NB4 (cell line): ENCODE measurements around the gene RNF19B.

Experiments
- DNase-seq: peaks from one replicate; pipeline ENCODE4 v3.0.0; 2010; ENCODE audit warnings: low read depth
- H3K4me3 ChIP-seq: one replicate; pipeline ENCODE4 v1.5.1; 2011; ENCODE audit warnings: mild to moderate bottlenecking, low read depth, low read length, moderate library complexity
- MYC ChIP-seq: IDR thresholded peaks from 2 replicates; pipeline ENCODE4 v1.6.1; 2011; ENCODE audit warnings: low read depth, low read length
- POLR2A ChIP-seq: IDR thresholded peaks from 2 replicates; pipeline ENCODE4 v1.6.1; 2011; ENCODE audit warnings: mild to moderate bottlenecking; ENCODE audit not compliant: insufficient read length; ENCODE audit errors: extremely low read depth
- TF ChIP-seq, protein P1 (sequence below): IDR thresholded peaks from 2 replicates; pipeline ENCODE4 v1.6.1; 2011; ENCODE audit warnings: low read depth, low read length
- TF ChIP-seq, protein P2 (sequence below): IDR thresholded peaks from one replicate; pipeline ENCODE4 v1.5.1; 2012; ENCODE audit warnings: low read depth, low read length

Gene RNF19B

DNA sequence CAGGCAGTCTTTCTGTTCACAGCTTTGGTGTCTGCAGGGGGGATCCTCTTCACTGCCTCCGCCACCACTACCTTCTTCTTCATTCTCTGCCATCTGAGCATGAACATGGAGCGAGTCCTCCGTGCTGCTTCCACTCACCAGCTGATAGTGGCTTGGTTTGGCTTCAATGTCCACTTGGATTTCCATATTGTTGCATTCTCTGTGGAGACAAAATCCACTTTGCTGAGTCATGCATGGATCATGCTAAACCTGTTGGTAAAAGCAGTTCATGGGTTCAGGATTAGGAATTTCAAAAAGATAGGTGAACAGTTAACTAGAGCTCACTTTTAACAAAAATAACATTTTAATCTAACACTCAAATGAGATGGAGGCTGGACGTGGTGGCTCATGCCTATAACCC lies 27.5 kb downstream of the RNF19B start:
- no peak for DNase-seq
- no peak overlapping the region for H3K4me3 ChIP-seq
- TF ChIP-seq MYC, result no peak
- TF ChIP-seq, protein P1, sequence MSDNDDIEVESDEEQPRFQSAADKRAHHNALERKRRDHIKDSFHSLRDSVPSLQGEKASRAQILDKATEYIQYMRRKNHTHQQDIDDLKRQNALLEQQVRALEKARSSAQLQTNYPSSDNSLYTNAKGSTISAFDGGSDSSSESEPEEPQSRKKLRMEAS, result no peak
- TF ChIP-seq, protein P2, sequence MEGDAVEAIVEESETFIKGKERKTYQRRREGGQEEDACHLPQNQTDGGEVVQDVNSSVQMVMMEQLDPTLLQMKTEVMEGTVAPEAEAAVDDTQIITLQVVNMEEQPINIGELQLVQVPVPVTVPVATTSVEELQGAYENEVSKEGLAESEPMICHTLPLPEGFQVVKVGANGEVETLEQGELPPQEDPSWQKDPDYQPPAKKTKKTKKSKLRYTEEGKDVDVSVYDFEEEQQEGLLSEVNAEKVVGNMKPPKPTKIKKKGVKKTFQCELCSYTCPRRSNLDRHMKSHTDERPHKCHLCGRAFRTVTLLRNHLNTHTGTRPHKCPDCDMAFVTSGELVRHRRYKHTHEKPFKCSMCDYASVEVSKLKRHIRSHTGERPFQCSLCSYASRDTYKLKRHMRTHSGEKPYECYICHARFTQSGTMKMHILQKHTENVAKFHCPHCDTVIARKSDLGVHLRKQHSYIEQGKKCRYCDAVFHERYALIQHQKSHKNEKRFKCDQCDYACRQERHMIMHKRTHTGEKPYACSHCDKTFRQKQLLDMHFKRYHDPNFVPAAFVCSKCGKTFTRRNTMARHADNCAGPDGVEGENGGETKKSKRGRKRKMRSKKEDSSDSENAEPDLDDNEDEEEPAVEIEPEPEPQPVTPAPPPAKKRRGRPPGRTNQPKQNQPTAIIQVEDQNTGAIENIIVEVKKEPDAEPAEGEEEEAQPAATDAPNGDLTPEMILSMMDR, result no peak
- no peak for TF ChIP-seq POLR2A

DNA sequence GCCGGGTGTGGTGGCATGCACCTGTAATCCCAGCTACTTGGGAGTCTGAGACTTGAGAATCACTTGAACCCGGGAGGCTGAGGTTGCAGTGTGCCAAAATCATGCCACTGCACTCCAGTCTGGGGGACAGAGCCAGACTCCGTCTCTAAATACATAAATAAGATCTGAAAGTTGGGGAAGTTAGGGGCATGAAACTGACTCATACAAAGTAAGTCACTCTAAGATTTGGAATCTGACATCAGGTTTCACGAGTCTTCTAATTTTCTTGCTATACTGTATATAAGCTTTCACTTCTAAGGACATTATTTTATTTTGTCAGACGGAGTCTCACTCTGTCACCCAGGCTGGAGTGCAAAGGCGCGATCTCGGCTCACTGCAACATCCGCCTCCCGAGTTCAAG lies 30.1 kb downstream of the RNF19B start:
- no peak for DNase-seq
- no peak overlapping the region for H3K4me3 ChIP-seq
- TF ChIP-seq MYC, result no peak
- TF ChIP-seq POLR2A, result no peak

DNA sequence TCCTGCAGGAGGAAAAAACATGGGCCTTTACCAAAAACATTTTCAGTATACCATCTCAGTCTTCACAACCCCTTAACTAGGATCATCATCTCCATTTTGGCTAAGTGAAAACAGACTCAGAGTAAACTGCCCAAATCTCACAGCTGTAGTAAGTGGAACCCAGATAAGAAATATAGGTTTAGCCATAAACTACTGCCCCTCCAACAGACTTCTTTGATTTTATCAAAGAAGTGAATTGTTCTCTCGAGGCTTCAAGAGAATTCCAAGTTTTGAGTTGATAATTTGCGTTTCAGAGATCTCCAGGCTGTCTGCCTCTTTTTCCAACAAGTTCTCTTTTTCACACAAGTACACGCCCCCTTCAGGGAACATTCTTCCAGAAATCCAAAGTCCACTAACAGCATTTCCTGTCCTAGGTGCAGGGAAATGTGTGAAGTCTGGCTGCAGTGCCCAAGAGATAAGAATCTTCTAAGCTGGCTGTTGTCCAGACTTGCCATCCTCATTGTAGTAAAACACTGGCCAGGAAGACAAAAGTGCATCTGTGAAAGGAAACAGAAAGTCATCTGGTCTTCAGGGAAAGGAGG lies 30.8 kb downstream of the RNF19B start:
- TF ChIP-seq, protein P1, result no peak
- TF ChIP-seq MYC (no peak), POLR2A (no peak)
- TF ChIP-seq, protein P2, result no peak
- H3K4me3 ChIP-seq, result no peak overlapping the region
- no peak for DNase-seq

DNA sequence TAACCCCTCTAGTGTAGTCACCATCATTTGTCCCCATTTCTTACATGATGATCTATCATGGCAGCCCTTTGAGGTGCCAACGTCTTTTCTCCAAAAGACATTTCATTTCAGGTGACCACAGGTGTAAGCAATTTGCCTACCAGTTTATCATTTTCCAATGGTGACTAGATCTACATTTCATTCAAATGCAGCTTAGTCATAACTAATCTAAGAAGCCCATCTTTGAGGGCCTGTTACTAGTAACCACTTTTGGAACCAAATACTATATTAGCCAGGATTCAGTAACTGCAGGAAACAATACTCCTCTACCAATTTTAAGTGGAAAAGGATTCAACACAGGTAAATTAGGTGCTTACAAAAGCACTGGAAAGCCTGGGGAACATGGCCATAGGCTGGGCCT lies 32.8 kb downstream of the RNF19B start:
- DNase-seq, result no peak
- no peak overlapping the region for H3K4me3 ChIP-seq
- TF ChIP-seq MYC (no peak), POLR2A (no peak)
- TF ChIP-seq, protein P1, result no peak
- TF ChIP-seq, protein P2, result no peak

DNA sequence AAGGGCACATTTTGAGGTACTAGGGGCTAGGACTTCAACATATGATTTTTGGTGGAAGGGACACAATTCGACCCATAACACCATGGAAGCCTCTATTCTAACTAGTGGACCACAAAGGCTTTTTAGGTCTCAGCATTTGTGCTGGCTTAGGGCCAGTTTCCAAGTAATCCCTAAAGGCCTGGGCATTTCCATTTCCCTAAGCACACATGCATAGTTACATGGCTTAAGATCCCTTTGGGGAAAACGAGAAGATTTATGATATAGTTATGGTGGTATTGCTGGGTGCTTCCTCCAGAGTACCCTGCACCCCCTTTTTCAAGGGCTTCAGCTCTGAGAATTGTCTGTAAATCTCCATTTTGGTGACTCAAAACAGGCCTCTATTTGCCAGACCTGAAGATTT lies 35.2 kb downstream of the RNF19B start:
- TF ChIP-seq, protein P1, result no peak
- TF ChIP-seq POLR2A (no peak), MYC (no peak)
- TF ChIP-seq, protein P2, result no peak
- DNase-seq, result no peak
- no peak overlapping the region for H3K4me3 ChIP-seq

DNA sequence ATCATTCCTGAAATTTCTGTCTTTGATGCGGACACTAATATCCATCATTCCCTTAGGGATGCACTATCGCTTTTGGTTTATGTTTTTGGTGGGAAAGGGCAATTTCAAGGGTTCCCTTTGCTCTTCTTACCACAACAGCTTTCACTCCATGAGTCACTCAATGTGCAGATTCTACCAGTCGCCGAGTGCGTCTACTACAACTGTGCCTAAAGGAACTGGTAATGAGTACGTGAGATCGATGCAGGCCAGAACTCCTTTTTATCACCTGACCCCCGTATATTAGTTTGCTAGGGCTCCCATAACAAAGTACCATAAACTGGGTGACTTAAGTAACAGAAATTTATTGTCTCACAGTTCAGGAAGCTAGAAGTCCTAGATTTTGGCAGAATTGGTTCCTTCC lies 35.9 kb downstream of the RNF19B start:
- H3K4me3 ChIP-seq, result no peak overlapping the region
- no peak for DNase-seq
- TF ChIP-seq MYC (no peak), POLR2A (no peak)
- TF ChIP-seq, protein P2, result no peak
- TF ChIP-seq, protein P1, result no peak
